Measurements from ENCODE around the gene CNMD. TPM values are rescaled to one million over a fixed set of nuclear protein-coding genes. Genes with fewer than 3 reads are reported as not detected.

CNMD gene
- total RNA-seq, 4 donors from 2014 or later: not detected

DNA sequence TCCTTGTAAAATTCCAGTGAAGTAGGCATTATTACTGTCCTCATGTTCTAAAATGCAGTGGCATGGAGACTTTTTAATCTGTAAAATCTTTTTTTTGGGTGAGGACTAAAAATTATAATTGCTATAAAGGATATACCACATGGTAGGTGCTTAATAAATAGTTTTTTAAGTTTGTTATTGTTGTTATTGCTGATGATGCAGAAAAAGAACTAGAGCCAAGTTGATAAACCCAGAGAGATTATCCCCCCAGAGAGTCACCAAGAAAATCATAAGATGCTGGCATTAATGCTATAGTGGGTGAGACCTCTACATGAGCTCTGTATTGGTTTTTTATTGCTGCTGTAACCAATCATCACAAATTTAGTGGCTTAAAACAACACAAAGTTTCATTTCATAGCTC lies 44.3 kb upstream of the CNMD start:
- Histone ChIP-seq H3K4me1 (no peaks in the 10 kb centered on the region), H3K27me3 (no peaks in the 10 kb centered on the region), H3K27ac (no peak overlapping the region), H3K9me3 (no peaks in the 10 kb centered on the region), H3K36me3 (no peaks in the 10 kb centered on the region), H3K4me3 (no peak overlapping the region)
- no peak for DNase-seq
- TF ChIP-seq CTCF (IDR thresholded peaks at IDR 0.05) (no peak), POLR2A (IDR thresholded peaks at IDR 0.05) (no peak)

DNA sequence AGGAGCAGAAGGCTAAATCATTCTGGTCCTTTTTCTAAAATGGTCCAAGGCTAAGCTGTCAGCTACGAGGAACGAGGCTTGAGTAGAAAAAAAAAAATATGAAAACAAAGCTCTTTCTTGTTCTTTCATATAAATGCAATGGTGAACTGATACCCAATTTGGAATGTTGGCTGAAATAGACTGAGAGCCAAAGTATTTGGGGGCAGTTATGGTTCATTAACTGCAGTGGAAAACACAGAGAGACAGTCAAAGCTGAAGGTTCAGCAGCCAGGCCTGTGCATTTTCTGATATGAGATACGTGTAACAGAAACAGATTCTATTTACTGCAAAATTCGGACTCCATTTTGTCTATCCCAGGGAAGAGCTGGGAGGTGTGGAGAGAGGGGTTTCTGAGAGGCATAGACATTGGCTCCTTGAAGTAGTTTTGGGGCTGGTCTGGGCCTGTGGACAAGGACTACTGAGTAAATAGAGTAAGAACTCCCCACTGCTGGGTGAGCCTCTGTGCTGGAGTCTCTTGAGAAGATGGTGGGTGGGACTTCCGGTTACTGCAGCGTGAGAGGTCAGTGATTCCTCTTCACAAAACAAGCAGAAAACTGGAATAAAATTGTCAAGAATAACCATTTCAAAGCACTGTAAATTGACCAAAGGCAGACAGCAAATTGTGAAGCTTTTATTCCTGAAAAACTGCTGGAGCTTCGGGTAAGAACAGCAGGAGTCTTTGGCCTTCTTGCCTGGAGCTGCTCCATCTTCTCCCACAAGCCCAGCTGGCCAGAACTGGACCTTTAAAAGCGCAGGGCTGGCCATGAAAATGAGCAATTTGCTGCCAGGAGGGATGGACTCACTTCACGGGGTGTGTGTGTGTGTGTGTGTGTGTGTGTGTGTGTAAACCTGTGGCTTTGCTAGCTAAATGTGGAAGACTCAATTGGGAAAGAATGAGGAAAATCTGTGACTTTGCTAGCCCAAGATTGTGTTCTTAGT lies 43.1 kb upstream of the CNMD start:
- no peaks in the 10 kb centered on the region for H3K36me3 ChIP-seq
- no peaks in the 10 kb centered on the region for H3K9me3 ChIP-seq
- H3K27ac ChIP-seq: no peak overlapping the region
- H3K4me3 ChIP-seq: no peak overlapping the region
- TF ChIP-seq POLR2A (IDR thresholded peaks at IDR 0.05) (no peak), CTCF (IDR thresholded peaks at IDR 0.05) (no peak)
- no peaks in the 10 kb centered on the region for H3K4me1 ChIP-seq
- no peak for DNase-seq
- H3K27me3 ChIP-seq: no peaks in the 10 kb centered on the region

- Histone ChIP-seq H3K9me3 (no peaks in the 10 kb centered on the region), H3K36me3 (no peaks in the 10 kb centered on the region), H3K27me3 (no peaks in the 10 kb centered on the region), H3K4me3 (no peak overlapping the region), H3K27ac (no peak overlapping the region), H3K4me1 (no peaks in the 10 kb centered on the region)
- TF ChIP-seq CTCF (IDR thresholded peaks at IDR 0.05) (no peak), POLR2A (IDR thresholded peaks at IDR 0.05) (no peak)
- DNase-seq: no peak
These were observed 41.0 kb upstream of the CNMD start for GRCh38 chr13:52780611-52781010.

GRCh38 chr13:52780092-52780491 lies 40.5 kb upstream of the CNMD start:
- DNase-seq: no peak
- Histone ChIP-seq H3K9me3 (no peaks in the 10 kb centered on the region), H3K27me3 (no peaks in the 10 kb centered on the region), H3K36me3 (no peaks in the 10 kb centered on the region), H3K4me1 (no peaks in the 10 kb centered on the region), H3K27ac (no peak overlapping the region), H3K4me3 (no peak overlapping the region)
- TF ChIP-seq POLR2A (IDR thresholded peaks at IDR 0.05) (no peak), CTCF (IDR thresholded peaks at IDR 0.05) (no peak)

DNA sequence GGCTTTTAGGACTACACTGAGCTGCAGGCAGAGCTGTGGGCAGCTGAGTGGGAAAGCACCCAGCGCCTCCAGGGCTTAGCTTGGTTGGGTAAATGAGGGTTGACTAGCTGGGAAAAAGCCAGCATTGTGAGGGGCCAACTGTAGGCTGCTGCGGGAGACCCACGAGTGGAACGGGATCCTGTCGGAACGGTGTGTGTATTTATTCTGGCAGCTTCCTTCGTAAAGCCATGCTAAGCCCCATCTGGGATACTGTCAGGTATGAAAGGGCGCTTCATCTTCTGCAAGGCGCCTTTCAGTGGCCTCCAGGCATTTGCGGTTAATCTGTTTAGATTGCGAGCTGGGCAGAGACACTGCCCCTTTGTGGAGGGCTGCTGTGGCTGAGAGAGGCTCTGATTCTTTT lies 39.5 kb upstream of the CNMD start:
- Histone ChIP-seq H3K36me3 (no peaks in the 10 kb centered on the region), H3K9me3 (no peaks in the 10 kb centered on the region), H3K27ac (no peak overlapping the region), H3K4me1 (no peaks in the 10 kb centered on the region), H3K4me3 (no peak overlapping the region), H3K27me3 (no peaks in the 10 kb centered on the region)
- no peak for DNase-seq
- TF ChIP-seq CTCF (IDR thresholded peaks at IDR 0.05): no peak
- no peak for TF ChIP-seq POLR2A (IDR thresholded peaks at IDR 0.05)
